Measurements from ENCODE around the gene ATP6V1A. TPM values are rescaled to one million over a fixed set of nuclear protein-coding genes. Genes with fewer than 3 reads are reported as not detected.

Gene ATP6V1A
- total RNA-seq, 4 donors from 2014 or later, result 23.0 to 38.8 (median 26.1) TPM

GRCh38 chr3:113731694-113732093 is 15.1 kb upstream of the ATP6V1A start:
- H3K27ac ChIP-seq, result no peak overlapping the region
- 54 to 60% methylated on average over 4 of the region's 4 CpGs for WGBS, 2 donors (ENCODE audit: low coverage in 1 of 2)

GRCh38 chr3:113736548-113737089 is 10.2 kb upstream of the ATP6V1A start:
- Histone ChIP-seq H3K9me3 (no peaks in the 10 kb centered on the region), H3K27ac (peak overlapping the region in 3 of 4 donors; percentile 7 to 18 (median 14)), H3K4me1 (peaks cover 4 to 87% (median 13%) of the 10 kb centered on the region in 3 donors), H3K27me3 (no peaks in the 10 kb centered on the region), H3K4me3 (no peak overlapping the region), H3K36me3 (no peaks in the 10 kb centered on the region)
- WGBS, 2 donors (ENCODE audit: low coverage in 1 of 2), result 3 to 6% methylated on average over 3 of the region's 3 CpGs
- TF ChIP-seq POLR2AphosphoS5 (IDR thresholded peaks at IDR 0.05) (no peak), CTCF (IDR thresholded peaks at IDR 0.05) (peak; percentile 48 to 76 (median 72))
- peak; percentile 69 for ATAC-seq

More at GRCh38 chr3:113731694-113732093, 15.1 kb upstream of the ATP6V1A start:
- no peaks in the 10 kb centered on the region for H3K9me3 ChIP-seq
- no peak for TF ChIP-seq EP300 (IDR thresholded peaks at IDR 0.05)
- no peak for TF ChIP-seq POLR2AphosphoS5 (IDR thresholded peaks at IDR 0.05)
- no peak for TF ChIP-seq POLR2A (IDR thresholded peaks at IDR 0.05)
- no peak for TF ChIP-seq CTCF (IDR thresholded peaks at IDR 0.05)
- no peaks in the 10 kb centered on the region for H3K36me3 ChIP-seq
- H3K4me1 ChIP-seq, result peaks cover 2 to 83% (median 11%) of the 10 kb centered on the region in 3 donors
- ATAC-seq, result no peak
- H3K4me3 ChIP-seq, result no peak overlapping the region
- H3K27me3 ChIP-seq, result no peaks in the 10 kb centered on the region

GRCh38 chr3:113741086-113741485 is 5.7 kb upstream of the ATP6V1A start:
- Histone ChIP-seq H3K9me3 (no peaks in the 10 kb centered on the region), H3K27ac (no peak overlapping the region), H3K4me1 (peaks cover 12 to 87% (median 16%) of the 10 kb centered on the region in 3 donors), H3K27me3 (no peaks in the 10 kb centered on the region), H3K4me3 (no peak overlapping the region), H3K36me3 (no peaks in the 10 kb centered on the region)
- 54 to 72% methylated on average over 4 to 5 of the region's 5 CpGs for WGBS, 2 donors (ENCODE audit: low coverage in 1 of 2)
- TF ChIP-seq EP300 (IDR thresholded peaks at IDR 0.05), result no peak
- no peak for ATAC-seq

GRCh38 chr3:113741620-113742019 is 5.2 kb upstream of the ATP6V1A start:
- no peaks in the 10 kb centered on the region for H3K36me3 ChIP-seq
- H3K27me3 ChIP-seq, result no peaks in the 10 kb centered on the region
- H3K4me1 ChIP-seq, result peaks cover 11 to 82% (median 14%) of the 10 kb centered on the region in 3 donors
- H3K4me3 ChIP-seq, result no peak overlapping the region
- ATAC-seq, result no peak
- no peaks in the 10 kb centered on the region for H3K9me3 ChIP-seq
- WGBS, 2 donors (ENCODE audit: low coverage in 1 of 2), result 71 to 86% methylated on average over 1 of the region's 1 CpG
- TF ChIP-seq CTCF (IDR thresholded peaks at IDR 0.05), result no peak
- no peak for TF ChIP-seq EP300 (IDR thresholded peaks at IDR 0.05)
- TF ChIP-seq POLR2AphosphoS5 (IDR thresholded peaks at IDR 0.05), result no peak
- TF ChIP-seq POLR2A (IDR thresholded peaks at IDR 0.05), result no peak
- no peak overlapping the region for H3K27ac ChIP-seq

- Histone ChIP-seq H3K36me3 (no peaks in the 10 kb centered on the region), H3K4me1 (peaks cover 12 to 76% (median 17%) of the 10 kb centered on the region in 3 donors), H3K4me3 (no peak overlapping the region), H3K27me3 (no peaks in the 10 kb centered on the region), H3K9me3 (no peaks in the 10 kb centered on the region), H3K27ac (no peak overlapping the region)
- 59 to 71% methylated on average over 7 of the region's 7 CpGs for WGBS, 2 donors (ENCODE audit: low coverage in 1 of 2)
- no peak for ATAC-seq
- TF ChIP-seq EP300 (IDR thresholded peaks at IDR 0.05) (no peak), POLR2A (IDR thresholded peaks at IDR 0.05) (no peak), POLR2AphosphoS5 (IDR thresholded peaks at IDR 0.05) (no peak), CTCF (IDR thresholded peaks at IDR 0.05) (no peak)
Observed at GRCh38 chr3:113743006-113743630, 3.7 kb upstream of the ATP6V1A start.

All from gastroesophageal sphincter (tissue), 4 donors.